Activated CD4-positive, alpha-beta T cell treated with anti-CD3 and anti-CD28 coated beads, Interleukin-2, amount 10 ng/mL, durations not matched to agents 24 days and 14 days (primary cell): ENCODE results near the gene PTPN20. TPM values are rescaled to one million over a fixed set of nuclear protein-coding genes. Genes with fewer than 3 reads are reported as not detected.

Experiments
- DNase-seq: peaks from one replicate; pipeline ENCODE4 v3.0.0; 2022
- H3K27ac Mint-ChIP-seq: one replicate; pipeline ENCODE4 v1.8.0; 2022; ENCODE audit warnings: mild to moderate bottlenecking, mixed read lengths
- H3K27me3 Mint-ChIP-seq: one replicate; pipeline ENCODE4 v1.8.0; 2022; ENCODE audit warnings: mixed read lengths
- H3K36me3 Mint-ChIP-seq: one replicate; pipeline ENCODE4 v1.8.0; 2022; ENCODE audit warnings: low read depth, mild to moderate bottlenecking, mixed read lengths
- H3K4me1 Mint-ChIP-seq: one replicate; pipeline ENCODE4 v1.8.0; 2021; ENCODE audit warnings: mixed read lengths
- H3K4me3 Mint-ChIP-seq: one replicate; pipeline ENCODE4 v1.8.0; 2022; ENCODE audit warnings: mild to moderate bottlenecking, moderate library complexity, mixed read lengths
- H3K9me3 Mint-ChIP-seq: one replicate; pipeline ENCODE4 v1.8.0; 2021; ENCODE audit warnings: mixed read lengths
- intact Hi-C: fragments of 100-400 bp; cut with micrococcal nuclease; formaldehyde crosslinking; loops from one replicate; pipeline ENCODE4 v1.15.1; 2023
- total RNA-seq: library from RNA; stranded (reverse); gene quantifications from 2 replicates; pipeline ENCODE4 v1.2.3, GENCODE V29; 2022

The PTPN20 gene
- total RNA-seq, 1 donor from 2014 or later: 0.28 TPM

DNA sequence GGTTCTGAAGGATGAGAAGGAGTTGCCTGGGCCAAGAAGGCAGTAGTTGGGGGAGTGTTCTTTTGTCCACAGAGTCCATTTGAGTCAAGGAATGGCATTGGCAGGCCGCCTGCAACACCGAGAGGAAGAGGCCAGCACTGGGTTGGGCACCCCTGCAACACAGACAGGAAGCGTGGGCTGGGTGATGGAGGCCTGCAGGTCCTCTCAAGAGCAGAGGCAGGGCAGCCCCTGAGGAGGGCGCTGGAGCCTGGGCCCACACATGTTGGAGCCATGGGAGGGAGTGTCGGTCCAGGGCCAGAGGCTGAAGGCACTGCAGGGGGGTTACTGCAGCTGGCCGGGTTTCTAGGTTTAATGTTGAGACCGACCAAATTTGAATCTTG, 137.3 kb downstream of the PTPN20 start:
- Mint-ChIP-seq H3K9me3 (no peaks in the 10 kb centered on the region), H3K27ac (no peak overlapping the region), H3K4me1 (peaks cover 6% of the 10 kb centered on the region), H3K27me3 (no peaks in the 10 kb centered on the region), H3K4me3 (no peak overlapping the region), H3K36me3 (no peaks in the 10 kb centered on the region)
- no peak for DNase-seq
- intact Hi-C loops: no loop called here

DNA sequence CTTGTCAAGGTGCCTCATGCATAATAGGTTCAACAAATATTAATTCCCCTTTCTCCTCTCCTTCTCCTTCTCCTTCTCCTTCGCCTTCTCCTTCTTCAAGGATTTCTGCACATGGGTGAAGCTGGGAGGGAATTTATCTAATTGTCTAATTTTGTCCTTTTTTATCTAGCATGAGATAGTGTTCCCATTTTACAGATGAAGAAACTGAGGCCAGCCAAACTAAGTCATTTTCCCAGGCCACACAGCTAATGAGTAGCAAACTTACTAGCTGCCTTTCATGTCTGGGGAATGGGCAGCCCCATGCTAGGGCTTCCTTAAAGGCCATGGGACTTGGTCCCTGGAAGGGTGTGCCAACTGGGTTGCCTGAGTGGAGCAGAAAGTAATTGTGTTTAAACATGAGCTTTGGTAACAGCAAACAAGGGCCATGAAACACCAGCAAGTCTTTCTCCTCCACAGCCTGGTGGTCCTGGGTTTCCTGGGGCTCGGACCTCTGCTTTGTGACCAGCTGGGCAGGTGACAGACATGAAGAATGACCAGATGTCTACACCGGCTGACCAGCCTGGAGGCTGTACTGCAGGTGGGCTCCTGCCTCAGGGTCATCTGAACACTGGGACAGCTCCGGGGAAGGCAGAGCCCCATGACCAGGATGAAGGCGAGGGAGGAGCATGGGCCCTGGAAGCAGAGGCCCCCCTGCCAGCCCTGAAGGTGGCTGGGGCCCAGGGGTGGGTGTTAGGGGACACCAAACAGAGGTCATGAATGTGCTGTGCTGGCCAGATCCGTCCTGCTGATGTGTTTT, 138.0 kb downstream of the PTPN20 start:
- Mint-ChIP-seq H3K4me3 (no peak overlapping the region), H3K27me3 (no peaks in the 10 kb centered on the region), H3K4me1 (peaks cover 6% of the 10 kb centered on the region), H3K27ac (no peak overlapping the region), H3K9me3 (no peaks in the 10 kb centered on the region), H3K36me3 (no peaks in the 10 kb centered on the region)
- intact Hi-C loops: no loop called here
- DNase-seq: no peak

DNA sequence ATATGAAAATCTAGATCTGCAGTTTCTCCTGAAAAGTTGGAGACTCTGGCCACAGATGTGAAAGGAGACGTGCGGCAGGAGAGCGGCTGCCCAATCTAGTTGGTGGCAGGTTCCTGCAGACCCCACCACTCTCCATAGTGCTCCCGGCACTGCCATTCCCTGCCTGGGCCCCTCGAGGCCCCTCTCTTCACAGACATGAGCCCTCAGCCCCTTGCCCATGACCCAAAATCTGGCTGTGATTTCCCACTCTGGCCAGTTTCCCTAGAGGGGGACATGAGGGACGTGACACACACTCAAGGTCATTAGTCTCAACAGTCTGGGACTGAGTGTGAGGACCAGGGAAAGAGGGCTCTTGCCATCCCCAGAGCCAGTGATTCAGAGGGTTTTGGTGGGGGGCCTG, 138.7 kb downstream of the PTPN20 start:
- H3K4me1 Mint-ChIP-seq: peaks cover 6% of the 10 kb centered on the region
- no peaks in the 10 kb centered on the region for H3K36me3 Mint-ChIP-seq
- H3K9me3 Mint-ChIP-seq: no peaks in the 10 kb centered on the region
- no peak overlapping the region for H3K27ac Mint-ChIP-seq
- H3K27me3 Mint-ChIP-seq: no peaks in the 10 kb centered on the region
- intact Hi-C loops: no loop called here
- H3K4me3 Mint-ChIP-seq: no peak overlapping the region
- no peak for DNase-seq

DNA sequence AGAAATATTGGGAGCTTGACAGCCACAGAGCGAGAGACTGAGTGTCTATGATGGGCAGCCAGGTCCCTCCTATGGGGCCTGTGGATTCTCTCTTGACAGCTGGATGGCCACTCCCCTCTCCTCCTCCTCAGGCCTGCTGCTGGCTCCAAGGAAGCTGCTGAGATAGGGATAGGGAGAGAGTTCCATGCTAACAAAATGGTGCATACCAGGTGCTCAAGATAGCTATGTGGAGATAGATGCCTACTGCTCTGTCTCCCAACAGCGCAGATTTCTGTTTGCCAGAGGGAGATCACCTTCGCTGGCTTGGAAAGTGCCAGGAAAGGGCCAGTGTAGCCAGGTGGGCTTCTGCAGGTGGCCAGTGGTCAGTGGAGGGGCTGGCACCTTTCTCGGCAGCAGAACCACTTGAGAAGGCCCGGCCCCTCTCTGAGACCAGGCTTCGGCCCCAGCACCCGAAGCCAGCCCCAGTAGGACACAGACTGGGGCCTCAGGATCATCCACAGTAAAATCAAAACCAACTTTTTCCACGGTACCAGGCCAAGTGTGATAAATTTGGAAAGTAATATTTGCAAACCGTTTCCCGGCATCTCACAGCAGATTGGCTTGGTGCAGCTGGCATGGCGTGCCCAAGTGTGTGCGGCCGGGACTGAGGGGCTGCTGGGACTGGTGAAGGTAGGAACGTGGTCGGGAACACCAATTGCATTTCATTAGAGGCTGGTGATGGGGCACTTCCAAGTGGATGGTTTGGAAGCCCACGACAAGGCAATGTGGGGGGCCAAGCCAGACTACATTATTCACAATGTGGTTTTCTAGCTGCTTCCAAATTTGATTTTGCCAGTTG, 139.6 kb downstream of the PTPN20 start:
- Mint-ChIP-seq H3K36me3 (no peaks in the 10 kb centered on the region), H3K4me3 (no peak overlapping the region), H3K9me3 (no peaks in the 10 kb centered on the region), H3K4me1 (peaks cover 6% of the 10 kb centered on the region), H3K27me3 (no peaks in the 10 kb centered on the region), H3K27ac (no peak overlapping the region)
- no peak for DNase-seq
- intact Hi-C loops: no loop called here

DNA sequence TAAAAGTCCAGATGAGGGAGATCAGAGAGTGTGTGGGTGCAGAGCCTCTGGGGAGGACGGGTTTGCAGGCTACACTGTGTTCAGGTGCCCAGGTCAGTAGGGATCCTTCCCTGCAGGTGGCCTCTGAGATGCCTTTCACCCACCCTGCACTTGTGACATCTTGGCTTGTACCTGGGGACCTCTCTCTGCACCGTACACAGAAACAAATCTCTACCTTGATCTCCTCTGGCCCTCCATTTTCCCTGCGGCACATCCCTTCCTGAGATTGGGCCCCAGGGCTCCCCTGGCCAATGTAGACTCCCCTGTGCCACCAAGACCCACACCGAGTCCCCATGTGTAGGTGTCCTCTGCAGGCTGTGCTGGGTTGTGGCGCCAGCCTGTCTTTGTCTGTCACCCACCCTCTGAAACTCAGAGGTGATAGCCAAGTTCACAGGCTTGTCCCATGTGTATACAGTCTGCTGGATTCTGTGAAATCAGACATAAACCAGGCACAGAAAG, 140.6 kb downstream of the PTPN20 start:
- no peak for DNase-seq
- H3K27ac Mint-ChIP-seq: no peak overlapping the region
- H3K9me3 Mint-ChIP-seq: no peaks in the 10 kb centered on the region
- no peaks in the 10 kb centered on the region for H3K36me3 Mint-ChIP-seq
- H3K4me3 Mint-ChIP-seq: no peak overlapping the region
- no peaks in the 10 kb centered on the region for H3K27me3 Mint-ChIP-seq
- peaks cover 9% of the 10 kb centered on the region for H3K4me1 Mint-ChIP-seq
- intact Hi-C loops: no loop called here
